Thoracic aorta (tissue), 2 donors: ENCODE measurements around the gene SLC9A5. TPM values are rescaled to one million over a fixed set of nuclear protein-coding genes. Genes with fewer than 3 reads are reported as not detected.

Source experiments
- ATAC-seq: fragments of 150-250 bp; one replicate; pipeline ENCODE4 v1.8.0; 2017; ENCODE audit warnings: low read depth; ENCODE audit not compliant: insufficient number of reproducible peaks, low FRiP score
- DNase-seq: peaks from one replicate; pipeline ENCODE4 v3.0.0-alpha.2; 2020; ENCODE audit warnings: low spot score
- H3K27ac ChIP-seq, 2 donors: fragments of 200-600 bp; sonication (generic); 1 replicate in 1 of 2; 2 replicates in 1 of 2; pipeline ENCODE4 v1.5.1; 2016; ENCODE audit warnings: mild to moderate bottlenecking in 2 of 2, moderate library complexity in 2 of 2
- H3K27me3 ChIP-seq: fragments of 200-600 bp; sonication (generic); replicated peaks from 2 replicates; pipeline ENCODE4 v1.6.0; 2016; ENCODE audit warnings: mild to moderate bottlenecking; ENCODE audit not compliant: insufficient read depth
- H3K36me3 ChIP-seq: fragments of 200-600 bp; sonication (generic); one replicate; pipeline ENCODE4 v1.5.1; 2016
- H3K4me1 ChIP-seq, 2 donors: fragments of 200-600 bp; sonication (generic); 1 replicate in 1 of 2; 2 replicates in 1 of 2; pipeline versions ENCODE4 v1.5.1 to v1.6.0; 2016; ENCODE audit warnings: low read depth in 2 of 2, mild to moderate bottlenecking in 1 of 2; ENCODE audit not compliant: control insufficient read depth in 1 of 2
- H3K4me3 ChIP-seq: fragments of 200-600 bp; sonication (generic); 2 replicates; pipeline ENCODE4 v1.5.1; 2016; ENCODE audit warnings: mild to moderate bottlenecking
- H3K9me3 ChIP-seq: fragments of 200-600 bp; sonication (generic); 2 replicates; pipeline ENCODE4 v1.5.1; 2016
- CTCF ChIP-seq: fragments of 200-600 bp; sonication (generic); IDR thresholded peaks from one replicate; pipeline ENCODE4 v1.5.1; 2019; ENCODE audit warnings: antibody characterized with exemption
- total RNA-seq, 2 donors: library from RNA; depleted of rRNA; stranded (reverse); fragments of >200 nt; gene quantifications; one replicate each; pipeline versions ENCODE4 v1.1.0 to v1.2.3, GENCODE V29; 2016

SLC9A5 gene
- total RNA-seq, 2 donors from 2014 or later = 1.4 to 1.8 TPM

- TF ChIP-seq CTCF = no peak
- H3K36me3 ChIP-seq = no peaks in the 10 kb centered on the region
- DNase-seq (no peak), ATAC-seq (peak; percentile 63)
- no peaks in the 10 kb centered on the region for H3K4me1 ChIP-seq
- no peaks in the 10 kb centered on the region for H3K9me3 ChIP-seq
- H3K4me3 ChIP-seq = no peak overlapping the region
- no peak overlapping the region for H3K27ac ChIP-seq
- no peaks in the 10 kb centered on the region for H3K27me3 ChIP-seq
Observed at GRCh38 chr16:67260426-67261063, 11.8 kb downstream of the SLC9A5 start.

GRCh38 chr16:67263201-67263600 is 14.4 kb downstream of the SLC9A5 start:
- H3K9me3 ChIP-seq = no peaks in the 10 kb centered on the region
- H3K36me3 ChIP-seq = no peaks in the 10 kb centered on the region
- DNase-seq (no peak), ATAC-seq (no peak)
- H3K4me1 ChIP-seq = no peaks in the 10 kb centered on the region
- no peak for TF ChIP-seq CTCF
- no peak overlapping the region for H3K4me3 ChIP-seq
- H3K27ac ChIP-seq = no peak overlapping the region
- H3K27me3 ChIP-seq = no peaks in the 10 kb centered on the region

GRCh38 chr16:67264277-67264676 is 15.5 kb downstream of the SLC9A5 start:
- Histone ChIP-seq H3K27ac (no peak overlapping the region), H3K4me1 (no peaks in the 10 kb centered on the region), H3K9me3 (no peaks in the 10 kb centered on the region), H3K36me3 (no peaks in the 10 kb centered on the region), H3K4me3 (no peak overlapping the region), H3K27me3 (no peaks in the 10 kb centered on the region)
- TF ChIP-seq CTCF = no peak
- ATAC-seq (no peak), DNase-seq (no peak)

GRCh38 chr16:67264866-67265265 is 16.1 kb downstream of the SLC9A5 start:
- TF ChIP-seq CTCF = no peak
- ATAC-seq (no peak), DNase-seq (no peak)
- Histone ChIP-seq H3K9me3 (no peaks in the 10 kb centered on the region), H3K27ac (no peak overlapping the region), H3K27me3 (no peaks in the 10 kb centered on the region), H3K4me1 (no peaks in the 10 kb centered on the region), H3K36me3 (no peaks in the 10 kb centered on the region), H3K4me3 (no peak overlapping the region)

GRCh38 chr16:67265834-67266233 is 17.1 kb downstream of the SLC9A5 start:
- ATAC-seq (no peak), DNase-seq (no peak)
- Histone ChIP-seq H3K36me3 (no peaks in the 10 kb centered on the region), H3K4me3 (no peak overlapping the region), H3K27ac (no peak overlapping the region), H3K9me3 (no peaks in the 10 kb centered on the region), H3K27me3 (no peaks in the 10 kb centered on the region), H3K4me1 (no peaks in the 10 kb centered on the region)
- TF ChIP-seq CTCF = no peak
